Cerebellar nuclear complex (tissue), 1 donor: ENCODE measurements around the gene WNK1.

Source experiments
- DNase-seq, 2 experiments: peaks; one replicate each; lab custom pipeline; 2025; lab: John Stamatoyannopoulos, UW

Gene WNK1

GRCh38 chr12:863285-863684 is 110.9 kb downstream of the WNK1 start:
- no peak for DNase-seq

- DNase-seq: no peak
These were observed 113.2 kb downstream of the WNK1 start for GRCh38 chr12:865614-866013.

GRCh38 chr12:867905-868304 is 115.5 kb downstream of the WNK1 start:
- no peak for DNase-seq

GRCh38 chr12:868722-869121 is 116.3 kb downstream of the WNK1 start:
- no peak for DNase-seq

GRCh38 chr12:870378-870777 is 118.0 kb downstream of the WNK1 start:
- DNase-seq: no peak

GRCh38 chr12:873954-874353 is 121.6 kb downstream of the WNK1 start:
- no peak for DNase-seq

- no peak for DNase-seq
These were observed 127.3 kb downstream of the WNK1 start for GRCh38 chr12:879641-880040.

- DNase-seq: no peak
These were observed 128.3 kb downstream of the WNK1 start for GRCh38 chr12:880656-881055.

GRCh38 chr12:884746-885414 is 132.5 kb downstream of the WNK1 start:
- no peak for DNase-seq

- no peak for DNase-seq
These were observed 133.3 kb downstream of the WNK1 start for GRCh38 chr12:885701-886100.

- no peak for DNase-seq
These were observed 133.8 kb downstream of the WNK1 start for GRCh38 chr12:886206-886605.

- no peak for DNase-seq
These were observed 141.8 kb downstream of the WNK1 start for GRCh38 chr12:894226-894625.

GRCh38 chr12:896031-896430 is 143.7 kb downstream of the WNK1 start:
- no peak for DNase-seq

GRCh38 chr12:897386-897785 is 145.0 kb downstream of the WNK1 start:
- DNase-seq: no peak

- DNase-seq: no peak
These were observed 150.2 kb downstream of the WNK1 start for GRCh38 chr12:902581-902980.

- no peak for DNase-seq
These were observed 150.7 kb downstream of the WNK1 start for GRCh38 chr12:903055-903454.

- no peak for DNase-seq
These were observed 151.6 kb downstream of the WNK1 start for GRCh38 chr12:904010-904414.

- no peak for DNase-seq
These were observed 153.1 kb downstream of the WNK1 start for GRCh38 chr12:905261-906031.

GRCh38 chr12:906062-906585 is 153.7 kb downstream of the WNK1 start:
- no peak for DNase-seq

- DNase-seq: no peak
These were observed 155.2 kb downstream of the WNK1 start for GRCh38 chr12:907413-908185.

- no peak for DNase-seq
These were observed 157.5 kb downstream of the WNK1 start for GRCh38 chr12:909861-910260.

- no peak for DNase-seq
These were observed 158.0 kb downstream of the WNK1 start for GRCh38 chr12:910416-910815.
